Stimulated activated CD8-positive, alpha-beta memory T cell treated with anti-CD3 and anti-CD28 coated beads, Interleukin-12 subunit alpha, Interleukin-12 subunit beta, amount 100 ng/mL, for 24 hours (primary cell): Measurements from ENCODE around the gene TECTB.

ENCODE experiments used
- DNase-seq: peaks from one replicate; pipeline ENCODE4 v3.0.0-alpha.2; 2020; ENCODE audit errors: extremely low read depth

The TECTB gene

GRCh38 chr10:112345743-112346142, 62.5 kb downstream of the TECTB start:
- no peak for DNase-seq

DNA sequence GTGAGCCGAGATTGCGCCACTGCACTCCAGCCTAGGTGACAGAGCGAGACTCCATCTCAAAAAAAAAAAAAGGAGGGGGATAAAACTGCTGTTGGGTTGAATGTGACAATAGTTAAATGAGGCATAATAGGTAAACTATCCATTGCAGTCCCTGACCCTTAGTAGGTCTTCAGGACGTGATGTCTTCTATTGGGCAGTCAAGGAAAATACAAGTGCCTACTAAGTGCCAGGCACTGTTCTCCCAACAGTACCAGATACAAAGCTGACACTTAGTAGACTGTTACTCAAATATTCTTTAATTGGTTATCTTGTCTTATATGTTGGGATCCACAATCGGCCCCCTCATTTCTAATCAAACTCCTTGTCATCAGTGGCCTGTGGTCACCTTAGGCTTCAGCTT, 63.6 kb downstream of the TECTB start:
- no peak for DNase-seq

DNA sequence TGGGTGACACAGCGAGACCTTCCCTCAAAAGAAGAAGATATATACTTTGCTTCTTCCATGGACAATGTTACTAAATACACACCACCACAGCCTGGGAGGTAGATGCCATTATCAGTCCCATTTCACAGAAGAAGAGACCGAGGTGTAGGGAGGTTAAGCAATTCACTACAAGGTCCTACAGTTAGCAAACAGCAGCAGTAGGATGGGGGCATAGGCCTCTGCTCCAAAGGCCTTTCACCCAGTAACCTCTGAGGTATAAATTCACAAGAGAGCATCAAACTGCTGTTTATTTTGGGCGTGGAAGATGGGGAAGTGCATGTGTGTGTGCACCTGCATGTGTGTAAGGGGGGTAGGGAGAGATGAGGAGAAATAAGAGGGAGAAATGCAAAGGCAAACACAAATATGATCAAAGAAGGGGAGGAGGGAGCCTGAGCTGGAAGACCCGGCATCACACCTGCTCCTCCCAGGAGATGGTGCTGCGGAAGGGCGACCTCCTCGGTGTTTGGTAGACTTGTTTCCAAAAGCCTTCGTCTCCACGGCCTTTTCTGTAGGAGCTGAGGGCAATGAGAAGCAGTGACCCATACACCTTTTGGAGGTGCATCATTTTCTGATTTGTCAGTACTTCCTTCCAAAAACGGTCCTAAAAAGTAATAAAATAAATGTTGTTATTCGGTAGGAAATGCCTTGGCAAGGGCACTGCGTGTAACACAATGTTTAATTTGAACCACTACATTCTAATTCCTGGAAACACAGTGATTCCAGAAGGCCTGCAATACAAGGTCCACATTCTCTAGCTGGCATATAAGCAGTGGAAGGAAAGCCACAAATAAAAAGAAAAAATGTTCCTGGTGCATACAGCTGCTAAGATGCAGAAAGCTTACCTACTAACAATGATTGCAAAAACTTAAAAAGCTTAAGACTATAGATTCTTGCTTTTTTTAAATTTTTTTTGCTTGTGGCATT, 64.8 kb downstream of the TECTB start:
- DNase-seq: no peak

DNA sequence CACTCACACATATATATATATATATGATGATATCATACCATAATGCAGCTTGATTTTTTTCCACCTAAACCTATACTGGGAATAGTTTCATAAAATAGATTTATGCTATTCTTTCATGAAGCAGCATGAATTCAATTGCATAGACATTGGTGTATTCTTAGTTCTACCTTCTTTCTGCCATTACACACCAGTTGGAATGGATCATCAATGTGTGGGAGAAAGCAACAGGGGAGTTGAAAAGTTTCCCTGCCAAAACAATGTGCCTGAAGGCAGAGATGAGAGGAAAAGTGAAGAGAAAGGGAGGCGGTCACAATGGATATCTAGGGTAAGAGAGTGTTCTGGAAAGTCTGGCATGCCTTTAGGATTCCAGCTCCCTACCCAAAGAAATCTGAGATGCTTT, 65.6 kb downstream of the TECTB start:
- DNase-seq: no peak

DNA sequence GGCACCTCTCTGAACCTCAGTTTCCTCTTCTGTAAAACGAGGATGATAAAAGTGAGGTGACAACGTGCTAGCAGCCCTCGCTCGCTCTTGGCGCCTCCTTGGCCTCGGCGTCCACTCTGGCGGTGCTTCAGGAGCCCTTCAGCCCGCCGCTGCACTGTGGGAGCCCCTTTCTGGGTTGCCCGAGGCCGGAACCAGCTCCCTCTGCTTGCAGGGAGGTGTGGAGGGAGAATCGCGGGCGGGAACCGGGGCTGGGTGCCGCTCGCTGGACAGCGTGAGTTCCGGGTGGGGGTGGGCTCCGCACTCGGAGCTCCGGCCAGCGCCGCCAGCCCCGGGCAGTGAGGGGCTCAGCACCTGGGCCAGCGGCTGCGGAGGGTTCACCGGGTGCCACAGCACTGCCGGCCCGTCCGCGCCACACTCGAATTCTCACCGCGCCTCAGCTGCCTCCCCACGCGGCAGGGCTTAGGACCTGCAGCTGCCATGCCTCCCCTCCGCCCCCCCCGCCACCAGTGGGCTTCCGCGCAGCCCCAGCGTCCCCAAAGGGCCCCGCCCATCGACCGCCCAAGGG, 66.4 kb downstream of the TECTB start:
- DNase-seq: no peak

DNA sequence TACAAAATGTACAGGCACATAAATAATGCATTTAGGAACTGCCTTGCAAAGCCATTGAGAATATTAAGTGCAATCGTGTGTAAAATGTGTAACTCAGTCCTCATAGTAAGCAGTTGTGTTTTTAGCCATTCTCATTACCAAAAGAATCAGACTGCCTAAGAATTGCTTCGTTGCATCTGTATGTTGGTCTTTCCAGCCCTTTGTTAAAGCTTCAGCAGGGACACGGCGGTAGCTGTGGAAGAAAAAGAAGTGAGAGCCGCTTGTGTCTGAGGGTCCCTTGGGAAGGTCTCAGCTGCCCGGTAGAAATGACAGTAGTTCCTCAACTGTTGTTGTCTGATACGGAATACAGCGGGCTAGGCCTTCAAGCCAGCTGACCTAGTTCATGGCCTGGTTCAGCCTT, 67.9 kb downstream of the TECTB start:
- DNase-seq: no peak

GRCh38 chr10:112352044-112352443, 68.8 kb downstream of the TECTB start:
- no peak for DNase-seq

DNA sequence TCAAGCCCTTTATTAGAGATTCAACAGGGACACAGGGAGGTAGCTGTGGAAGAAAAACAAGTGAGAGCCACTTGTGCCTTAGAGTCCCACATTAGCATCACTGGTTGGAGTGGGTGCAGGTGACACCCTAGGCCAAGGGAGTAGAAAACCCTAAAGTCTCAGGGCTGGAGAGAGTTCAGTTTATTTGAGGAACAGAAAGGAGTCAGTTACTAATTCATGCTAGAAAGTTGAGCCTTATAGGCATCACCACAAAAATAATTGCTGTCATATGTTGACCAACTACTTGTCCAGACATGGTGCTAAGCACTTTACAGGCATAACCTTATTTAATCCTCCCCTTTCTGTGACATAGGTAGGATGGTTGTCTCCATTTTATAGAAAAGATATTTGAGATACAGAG, 69.8 kb downstream of the TECTB start:
- DNase-seq: no peak
